Measurements from ENCODE around the gene DEGS2. TPM values are rescaled to one million over a fixed set of nuclear protein-coding genes. Genes with fewer than 3 reads are reported as not detected.

Gene DEGS2
- total RNA-seq, 1 experiment from 2014 or later: 1.8 TPM

GRCh38 chr14:100176811-100177327, 17.4 kb upstream of the DEGS2 start:
- Histone ChIP-seq H3K9me3 (ENCODE audit: control insufficient read depth in 1 of 2, insufficient read depth in 1 of 2, low read depth in 1 of 2, low read length in 2 of 2) (no peaks in the 10 kb centered on the region), H4K20me1 (ENCODE audit: insufficient read depth) (no peaks in the 10 kb centered on the region), H2AFZ (ENCODE audit: low read depth, low read length, poor library complexity, severe bottlenecking) (no peak overlapping the region), H3K9me2 (ENCODE audit: insufficient read depth) (no peaks in the 10 kb centered on the region), H3K4me1 (ENCODE audit: control insufficient read depth in 1 of 2, insufficient read depth in 2 of 2, low read length in 2 of 2) (no peaks in the 10 kb centered on the region), H3K27me3 (ENCODE audit: insufficient read depth, low read length) (no peaks in the 10 kb centered on the region), H3K36me3 (ENCODE audit: control insufficient read depth in 1 of 2, insufficient read depth in 2 of 2, low read length in 2 of 2) (no peaks in the 10 kb centered on the region), H3K4me3 (replicated peaks in 1 of 2; ENCODE audit: low read depth in 1 of 2, low read length in 2 of 2) (no peak overlapping the region), H3K4me2 (ENCODE audit: low read length) (no peak overlapping the region), H3K27ac (ENCODE audit: low read depth, low read length) (no peak overlapping the region), H3K9ac (ENCODE audit: low read length) (no peak overlapping the region), H3K79me2 (ENCODE audit: insufficient read depth, low read length) (no peaks in the 10 kb centered on the region)
- ChIA-PET CTCF (no interaction called here), POLR2A (no interaction called here), RAD21 (ENCODE audit: low non-redundant PET in 1 of 2, low total read pairs in 2 of 2, uncharacterized antibody in 2 of 2, unreplicated experiment in 2 of 2) (no interaction called here)
- TF ChIP-seq EZH2 (IDR thresholded peaks at IDR 0.05): no peak
- TF ChIP-seq FOSL1 (IDR thresholded peaks at IDR 0.05; ENCODE audit: low read depth): no peak
- TF ChIP-seq ZFX (IDR thresholded peaks at IDR 0.05): no peak
- TF ChIP-seq SIN3A (IDR thresholded peaks at IDR 0.05; ENCODE audit: low read depth): no peak
- TF ChIP-seq ELF1 (IDR thresholded peaks at IDR 0.05; ENCODE audit: borderline replicate concordance, low read depth): no peak
- no peak for TF ChIP-seq SRF (IDR thresholded peaks at IDR 0.05; ENCODE audit: low read depth)
- TF ChIP-seq, protein P1, sequence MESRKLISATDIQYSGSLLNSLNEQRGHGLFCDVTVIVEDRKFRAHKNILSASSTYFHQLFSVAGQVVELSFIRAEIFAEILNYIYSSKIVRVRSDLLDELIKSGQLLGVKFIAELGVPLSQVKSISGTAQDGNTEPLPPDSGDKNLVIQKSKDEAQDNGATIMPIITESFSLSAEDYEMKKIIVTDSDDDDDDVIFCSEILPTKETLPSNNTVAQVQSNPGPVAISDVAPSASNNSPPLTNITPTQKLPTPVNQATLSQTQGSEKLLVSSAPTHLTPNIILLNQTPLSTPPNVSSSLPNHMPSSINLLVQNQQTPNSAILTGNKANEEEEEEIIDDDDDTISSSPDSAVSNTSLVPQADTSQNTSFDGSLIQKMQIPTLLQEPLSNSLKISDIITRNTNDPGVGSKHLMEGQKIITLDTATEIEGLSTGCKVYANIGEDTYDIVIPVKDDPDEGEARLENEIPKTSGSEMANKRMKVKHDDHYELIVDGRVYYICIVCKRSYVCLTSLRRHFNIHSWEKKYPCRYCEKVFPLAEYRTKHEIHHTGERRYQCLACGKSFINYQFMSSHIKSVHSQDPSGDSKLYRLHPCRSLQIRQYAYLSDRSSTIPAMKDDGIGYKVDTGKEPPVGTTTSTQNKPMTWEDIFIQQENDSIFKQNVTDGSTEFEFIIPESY (IDR thresholded peaks at IDR 0.05; ENCODE audit: extremely low read depth, insufficient replicate concordance, low read length): no peak
- no peak for TF ChIP-seq RAD21 (IDR thresholded peaks at IDR 0.05; ENCODE audit: low read depth)
- TF ChIP-seq ATF3 (IDR thresholded peaks at IDR 0.05): no peak
- TF ChIP-seq JUND (IDR thresholded peaks at IDR 0.05): no peak
- no TSS peak for BruUV-seq (replicated peaks)
- DNase-seq (ENCODE audit: low read depth, low spot score) (no peak), ATAC-seq (no peak)
- intact Hi-C loops (cut with micrococcal nuclease): no loop called here
